ENCODE results near the gene TIMM50.

DNA sequence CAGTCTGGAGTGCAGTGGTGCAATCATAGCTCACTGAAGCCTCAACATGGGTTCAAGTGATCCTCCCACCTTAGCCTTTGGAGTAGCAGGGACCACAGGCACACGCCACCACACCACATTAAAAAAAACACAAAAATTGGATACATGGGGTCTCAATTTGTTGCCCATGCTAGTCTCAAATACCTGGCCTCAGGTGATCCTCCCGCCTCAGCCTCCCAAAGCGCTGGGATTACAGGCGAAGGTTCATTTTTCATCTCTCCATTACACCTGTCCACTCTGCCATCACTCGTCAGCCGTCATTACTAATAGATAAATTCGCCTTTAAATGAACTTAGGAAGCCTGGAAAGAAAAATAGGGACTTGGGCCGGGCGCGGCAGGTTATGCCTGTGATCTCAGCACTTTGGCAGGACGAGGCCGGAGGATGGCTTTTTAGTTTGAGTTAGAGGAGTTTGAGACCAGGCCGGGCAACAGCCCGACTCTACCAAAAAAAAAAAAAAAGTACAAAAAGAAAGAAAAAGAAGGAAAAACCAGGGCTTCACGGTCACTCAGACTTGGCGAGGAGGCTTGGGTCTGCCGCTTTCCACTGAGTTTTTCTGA lies 35.9 kb upstream of the TIMM50 start:
- TF ChIP-seq EP300 (conservative IDR thresholded peaks at IDR 0.05; ENCODE audit: poor library complexity, severe bottlenecking), result no peak
- TF ChIP-seq, protein P1, sequence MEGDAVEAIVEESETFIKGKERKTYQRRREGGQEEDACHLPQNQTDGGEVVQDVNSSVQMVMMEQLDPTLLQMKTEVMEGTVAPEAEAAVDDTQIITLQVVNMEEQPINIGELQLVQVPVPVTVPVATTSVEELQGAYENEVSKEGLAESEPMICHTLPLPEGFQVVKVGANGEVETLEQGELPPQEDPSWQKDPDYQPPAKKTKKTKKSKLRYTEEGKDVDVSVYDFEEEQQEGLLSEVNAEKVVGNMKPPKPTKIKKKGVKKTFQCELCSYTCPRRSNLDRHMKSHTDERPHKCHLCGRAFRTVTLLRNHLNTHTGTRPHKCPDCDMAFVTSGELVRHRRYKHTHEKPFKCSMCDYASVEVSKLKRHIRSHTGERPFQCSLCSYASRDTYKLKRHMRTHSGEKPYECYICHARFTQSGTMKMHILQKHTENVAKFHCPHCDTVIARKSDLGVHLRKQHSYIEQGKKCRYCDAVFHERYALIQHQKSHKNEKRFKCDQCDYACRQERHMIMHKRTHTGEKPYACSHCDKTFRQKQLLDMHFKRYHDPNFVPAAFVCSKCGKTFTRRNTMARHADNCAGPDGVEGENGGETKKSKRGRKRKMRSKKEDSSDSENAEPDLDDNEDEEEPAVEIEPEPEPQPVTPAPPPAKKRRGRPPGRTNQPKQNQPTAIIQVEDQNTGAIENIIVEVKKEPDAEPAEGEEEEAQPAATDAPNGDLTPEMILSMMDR (IDR thresholded peaks at IDR 0.05; ENCODE audit: poor library complexity, severe bottlenecking), result no peak
- no peak for TF ChIP-seq TAF1 (IDR thresholded peaks at IDR 0.05; ENCODE audit: low read depth)
- no peak for TF ChIP-seq POLR2AphosphoS5 (IDR thresholded peaks at IDR 0.05)
- TF ChIP-seq, protein P2, sequence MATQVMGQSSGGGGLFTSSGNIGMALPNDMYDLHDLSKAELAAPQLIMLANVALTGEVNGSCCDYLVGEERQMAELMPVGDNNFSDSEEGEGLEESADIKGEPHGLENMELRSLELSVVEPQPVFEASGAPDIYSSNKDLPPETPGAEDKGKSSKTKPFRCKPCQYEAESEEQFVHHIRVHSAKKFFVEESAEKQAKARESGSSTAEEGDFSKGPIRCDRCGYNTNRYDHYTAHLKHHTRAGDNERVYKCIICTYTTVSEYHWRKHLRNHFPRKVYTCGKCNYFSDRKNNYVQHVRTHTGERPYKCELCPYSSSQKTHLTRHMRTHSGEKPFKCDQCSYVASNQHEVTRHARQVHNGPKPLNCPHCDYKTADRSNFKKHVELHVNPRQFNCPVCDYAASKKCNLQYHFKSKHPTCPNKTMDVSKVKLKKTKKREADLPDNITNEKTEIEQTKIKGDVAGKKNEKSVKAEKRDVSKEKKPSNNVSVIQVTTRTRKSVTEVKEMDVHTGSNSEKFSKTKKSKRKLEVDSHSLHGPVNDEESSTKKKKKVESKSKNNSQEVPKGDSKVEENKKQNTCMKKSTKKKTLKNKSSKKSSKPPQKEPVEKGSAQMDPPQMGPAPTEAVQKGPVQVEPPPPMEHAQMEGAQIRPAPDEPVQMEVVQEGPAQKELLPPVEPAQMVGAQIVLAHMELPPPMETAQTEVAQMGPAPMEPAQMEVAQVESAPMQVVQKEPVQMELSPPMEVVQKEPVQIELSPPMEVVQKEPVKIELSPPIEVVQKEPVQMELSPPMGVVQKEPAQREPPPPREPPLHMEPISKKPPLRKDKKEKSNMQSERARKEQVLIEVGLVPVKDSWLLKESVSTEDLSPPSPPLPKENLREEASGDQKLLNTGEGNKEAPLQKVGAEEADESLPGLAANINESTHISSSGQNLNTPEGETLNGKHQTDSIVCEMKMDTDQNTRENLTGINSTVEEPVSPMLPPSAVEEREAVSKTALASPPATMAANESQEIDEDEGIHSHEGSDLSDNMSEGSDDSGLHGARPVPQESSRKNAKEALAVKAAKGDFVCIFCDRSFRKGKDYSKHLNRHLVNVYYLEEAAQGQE (IDR thresholded peaks at IDR 0.05; ENCODE audit: borderline replicate concordance), result no peak
- TF ChIP-seq MXI1 (conservative IDR thresholded peaks at IDR 0.05; ENCODE audit: poor library complexity, severe bottlenecking), result no peak

All from neural cell (in vitro differentiated cells).